T-helper 17 cell (primary cell): ENCODE data around the gene SMCP. TPM values are rescaled to one million over a fixed set of nuclear protein-coding genes. Genes with fewer than 3 reads are reported as not detected.

ENCODE experiments used
- ATAC-seq: fragments of 150-1000 bp; cut with Tn5 transposase; 2 replicates; pipeline ENCODE4 v1.10.0; 2021; ENCODE audit warnings: mild to moderate bottlenecking, moderate library complexity
- DNase-seq, 3 donors: peaks; one replicate each; pipeline versions ENCODE4 v3.0.0 to v3.0.0-alpha.2; 2020 to 2021
- H3K9me3 ChIP-seq: one replicate; pipeline ENCODE4 v1.7.0; 2013; ENCODE audit warnings: low read length, mild to moderate bottlenecking; ENCODE audit not compliant: control insufficient read depth, poor library complexity, severe bottlenecking
- H3K27ac Mint-ChIP-seq: one replicate; pipeline ENCODE4 v1.8.0; 2022; ENCODE audit warnings: mild to moderate bottlenecking, moderate library complexity, mixed read lengths
- H3K27me3 Mint-ChIP-seq: one replicate; pipeline ENCODE4 v1.8.0; 2022; ENCODE audit warnings: mixed read lengths
- H3K36me3 Mint-ChIP-seq: one replicate; pipeline ENCODE4 v1.8.0; 2022; ENCODE audit warnings: low read depth, mixed read lengths
- H3K4me1 Mint-ChIP-seq: one replicate; pipeline ENCODE4 v1.8.0; 2022; ENCODE audit warnings: mild to moderate bottlenecking, mixed read lengths
- H3K4me3 Mint-ChIP-seq: one replicate; pipeline ENCODE4 v1.8.0; 2022; ENCODE audit warnings: mild to moderate bottlenecking, moderate library complexity, mixed read lengths
- total RNA-seq, 4 donors: library from RNA in 2 of 4; stranded (reverse) in 2 of 4; gene quantifications; one replicate each; pipeline ENCODE4 v1.2.3 and lab custom pipeline; 2022 to 2026

SMCP gene, protein sequence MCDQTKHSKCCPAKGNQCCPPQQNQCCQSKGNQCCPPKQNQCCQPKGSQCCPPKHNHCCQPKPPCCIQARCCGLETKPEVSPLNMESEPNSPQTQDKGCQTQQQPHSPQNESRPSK
- total RNA-seq (not detected), total RNA-seq (lab: John Stamatoyannopoulos, UW) (0 reads per million in 2 donors)

- H3K9me3 ChIP-seq = no peaks in the 10 kb centered on the region
- Mint-ChIP-seq H3K4me1 (peaks cover 6% of the 10 kb centered on the region), H3K4me3 (no peak within 1 kb of the TSS), H3K36me3 (no peaks in the 10 kb centered on the region), H3K27ac (no peak within 1 kb of the TSS), H3K27me3 (peaks cover 27% of the 10 kb centered on the region)
- ATAC-seq = no peak
- no peak for DNase-seq
Observed at GRCh38 chr1:152878042-152878441, at the start of gene SMCP. Gene SMCP, plus strand, starts transcription at chr1:152878322. Its CDS starts 6,101 bp downstream, at chr1:152884423.

- no peaks in the 10 kb centered on the region for H3K9me3 ChIP-seq
- no peaks in the 10 kb centered on the region for H3K4me1 Mint-ChIP-seq
- ATAC-seq = no peak
- H3K27me3 Mint-ChIP-seq = peaks cover 20% of the 10 kb centered on the region
- H3K36me3 Mint-ChIP-seq = no peaks in the 10 kb centered on the region
- no peak overlapping the region for H3K4me3 Mint-ChIP-seq
- H3K27ac Mint-ChIP-seq = no peak overlapping the region
- no peak for DNase-seq
Observed at GRCh38 chr1:152836870-152837269, 41.3 kb upstream of the SMCP start.

GRCh38 chr1:152842556-152842955 is 35.6 kb upstream of the SMCP start, which contains the start of gene LCE6A:
Gene LCE6A, plus strand, starts transcription at chr1:152842856. Its CDS starts 665 bp downstream, at chr1:152843521.
- H3K36me3 Mint-ChIP-seq = no peaks in the 10 kb centered on the region
- peaks cover 36% of the 10 kb centered on the region for H3K27me3 Mint-ChIP-seq
- no peaks in the 10 kb centered on the region for H3K4me1 Mint-ChIP-seq
- H3K4me3 Mint-ChIP-seq = no peak within 1 kb of the TSS
- no peak within 1 kb of the TSS for H3K27ac Mint-ChIP-seq
- no peaks in the 10 kb centered on the region for H3K9me3 ChIP-seq
- no peak for ATAC-seq
- no peak for DNase-seq

DNA sequence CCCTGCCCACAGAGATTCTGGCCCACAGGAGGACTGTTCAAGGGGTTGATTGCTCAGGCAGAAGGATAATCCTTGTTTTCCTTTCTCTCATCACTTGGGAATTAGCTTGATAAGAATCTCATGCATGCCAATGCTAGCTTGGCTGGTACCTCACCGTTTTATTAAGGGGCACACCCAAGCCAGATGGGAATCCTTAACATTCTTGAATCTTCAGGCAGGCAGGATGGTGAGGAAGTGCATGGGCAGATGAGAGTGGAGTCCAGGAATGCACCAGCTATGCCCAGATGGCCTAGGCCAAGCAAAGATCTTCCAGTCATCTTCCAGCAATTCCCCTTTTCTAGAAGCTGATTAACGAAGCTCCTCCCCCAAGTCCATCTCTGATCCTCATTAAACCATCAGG is 22.5 kb upstream of the SMCP start:
- H3K4me1 Mint-ChIP-seq = no peaks in the 10 kb centered on the region
- no peak for ATAC-seq
- H3K9me3 ChIP-seq = no peaks in the 10 kb centered on the region
- H3K27me3 Mint-ChIP-seq = peaks cover 27% of the 10 kb centered on the region
- no peak overlapping the region for H3K4me3 Mint-ChIP-seq
- no peak for DNase-seq
- H3K36me3 Mint-ChIP-seq = no peaks in the 10 kb centered on the region
- no peak overlapping the region for H3K27ac Mint-ChIP-seq

- H3K27ac Mint-ChIP-seq = no peak overlapping the region
- H3K27me3 Mint-ChIP-seq = peaks cover 45% of the 10 kb centered on the region
- DNase-seq (no peak), ATAC-seq (no peak)
- H3K4me1 Mint-ChIP-seq = no peaks in the 10 kb centered on the region
- H3K4me3 Mint-ChIP-seq = no peak overlapping the region
- H3K36me3 Mint-ChIP-seq = no peaks in the 10 kb centered on the region
- H3K9me3 ChIP-seq = no peaks in the 10 kb centered on the region
Observed at GRCh38 chr1:152858062-152858461, 20.1 kb upstream of the SMCP start.

- DNase-seq = no peak
- H3K9me3 ChIP-seq = no peaks in the 10 kb centered on the region
- Mint-ChIP-seq H3K27me3 (peaks cover 45% of the 10 kb centered on the region), H3K4me3 (no peak within 1 kb of the TSS), H3K27ac (no peak within 1 kb of the TSS), H3K4me1 (no peaks in the 10 kb centered on the region), H3K36me3 (no peaks in the 10 kb centered on the region)
- ATAC-seq = no peak
Observed at GRCh38 chr1:152859696-152860095, 18.4 kb upstream of the SMCP start, which contains the start of gene LCE7A. Gene LCE7A, plus strand, starts transcription at chr1:152859996. Its CDS starts 702 bp downstream, at chr1:152860698.

GRCh38 chr1:152860129-152860528 is 18.0 kb upstream of the SMCP start:
- peaks cover 45% of the 10 kb centered on the region for H3K27me3 Mint-ChIP-seq
- no peak overlapping the region for H3K27ac Mint-ChIP-seq
- DNase-seq (no peak), ATAC-seq (no peak)
- H3K4me3 Mint-ChIP-seq = no peak overlapping the region
- H3K36me3 Mint-ChIP-seq = no peaks in the 10 kb centered on the region
- no peaks in the 10 kb centered on the region for H3K9me3 ChIP-seq
- H3K4me1 Mint-ChIP-seq = no peaks in the 10 kb centered on the region

GRCh38 chr1:152861374-152861773 is 16.7 kb upstream of the SMCP start:
- Mint-ChIP-seq H3K4me3 (no peak overlapping the region), H3K36me3 (no peaks in the 10 kb centered on the region), H3K27ac (no peak overlapping the region), H3K27me3 (peaks cover 45% of the 10 kb centered on the region), H3K4me1 (no peaks in the 10 kb centered on the region)
- ATAC-seq (no peak), DNase-seq (no peak)
- no peaks in the 10 kb centered on the region for H3K9me3 ChIP-seq

DNA sequence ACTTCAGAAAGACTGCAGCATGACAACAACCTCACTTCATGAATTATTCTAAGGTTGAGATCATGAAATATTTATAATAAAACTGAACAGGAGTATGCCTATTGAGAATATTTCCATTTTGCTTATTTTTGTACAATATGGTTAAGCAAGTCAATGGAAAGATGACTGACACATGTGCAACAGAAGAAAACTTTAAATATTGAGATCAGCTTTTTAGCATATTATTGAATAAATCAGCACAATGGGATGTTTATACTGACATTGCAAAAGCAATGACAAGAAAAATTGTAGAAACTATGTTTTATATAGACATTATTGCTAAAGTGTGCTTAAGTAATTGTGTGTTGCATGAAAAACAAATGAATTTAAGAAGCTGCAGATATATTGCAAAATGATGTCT is 13.7 kb upstream of the SMCP start:
- ATAC-seq (no peak), DNase-seq (no peak)
- peaks cover 26% of the 10 kb centered on the region for H3K27me3 Mint-ChIP-seq
- H3K36me3 Mint-ChIP-seq = no peaks in the 10 kb centered on the region
- H3K4me1 Mint-ChIP-seq = no peaks in the 10 kb centered on the region
- no peaks in the 10 kb centered on the region for H3K9me3 ChIP-seq
- H3K27ac Mint-ChIP-seq = no peak overlapping the region
- no peak overlapping the region for H3K4me3 Mint-ChIP-seq

DNA sequence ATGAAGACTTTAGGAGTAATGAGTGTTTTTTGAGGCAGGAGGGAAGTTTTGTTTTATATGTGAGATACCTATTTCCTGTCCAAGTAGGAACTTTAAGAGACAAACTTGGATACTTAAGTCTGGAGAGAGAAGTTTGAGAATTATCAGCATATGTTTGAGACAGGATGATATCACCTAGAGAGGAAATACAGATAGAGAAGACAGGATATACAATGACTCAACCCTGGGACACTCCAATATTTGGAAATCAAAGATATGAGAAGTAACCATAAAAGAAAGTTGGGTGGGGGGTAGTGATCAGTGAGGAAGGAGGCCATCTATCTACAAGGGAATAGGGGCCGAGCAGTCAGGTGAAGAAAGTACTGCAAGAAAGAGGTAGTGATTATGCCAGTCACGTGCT is 11.8 kb upstream of the SMCP start:
- Mint-ChIP-seq H3K4me3 (no peak overlapping the region), H3K27ac (no peak overlapping the region), H3K36me3 (no peaks in the 10 kb centered on the region), H3K4me1 (peaks cover 2% of the 10 kb centered on the region), H3K27me3 (peaks cover 17% of the 10 kb centered on the region)
- ATAC-seq (no peak), DNase-seq (no peak)
- no peaks in the 10 kb centered on the region for H3K9me3 ChIP-seq

DNA sequence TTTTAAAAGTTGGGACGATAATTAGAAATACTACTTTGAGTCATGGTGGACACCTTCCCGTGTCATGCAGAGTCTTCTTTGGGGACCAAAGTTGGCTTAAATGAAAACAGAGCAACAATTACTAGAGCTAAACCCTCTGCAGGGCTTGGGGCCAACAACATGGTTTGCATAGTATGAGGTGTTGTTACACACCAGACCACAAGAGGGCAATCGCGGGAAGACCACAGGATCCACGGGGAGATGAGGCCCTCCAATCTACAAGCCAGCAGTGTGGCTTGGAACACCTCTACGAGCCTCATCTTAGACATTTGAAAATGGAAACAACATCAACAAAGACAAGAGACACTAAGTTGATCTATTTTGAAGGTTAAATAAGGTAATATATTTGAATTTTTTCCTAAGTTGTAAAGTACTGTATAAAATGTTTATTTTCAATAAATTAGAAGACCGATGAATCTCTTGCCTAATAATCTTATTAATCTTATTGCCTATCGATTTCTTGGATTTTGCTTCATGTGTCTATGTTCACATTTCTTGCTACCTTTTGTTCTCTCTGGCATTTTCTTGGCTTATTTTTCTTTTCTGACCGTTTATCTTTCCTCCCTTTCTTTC is 8.2 kb upstream of the SMCP start:
- H3K27me3 Mint-ChIP-seq = peaks cover 20% of the 10 kb centered on the region
- H3K4me3 Mint-ChIP-seq = no peak overlapping the region
- H3K9me3 ChIP-seq = no peaks in the 10 kb centered on the region
- H3K36me3 Mint-ChIP-seq = no peaks in the 10 kb centered on the region
- peak in 2 of 3 donors; percentile 13 to 29 for DNase-seq
- H3K4me1 Mint-ChIP-seq = peaks cover 2% of the 10 kb centered on the region
- peak; percentile 72 for ATAC-seq
- H3K27ac Mint-ChIP-seq = no peak overlapping the region

DNA sequence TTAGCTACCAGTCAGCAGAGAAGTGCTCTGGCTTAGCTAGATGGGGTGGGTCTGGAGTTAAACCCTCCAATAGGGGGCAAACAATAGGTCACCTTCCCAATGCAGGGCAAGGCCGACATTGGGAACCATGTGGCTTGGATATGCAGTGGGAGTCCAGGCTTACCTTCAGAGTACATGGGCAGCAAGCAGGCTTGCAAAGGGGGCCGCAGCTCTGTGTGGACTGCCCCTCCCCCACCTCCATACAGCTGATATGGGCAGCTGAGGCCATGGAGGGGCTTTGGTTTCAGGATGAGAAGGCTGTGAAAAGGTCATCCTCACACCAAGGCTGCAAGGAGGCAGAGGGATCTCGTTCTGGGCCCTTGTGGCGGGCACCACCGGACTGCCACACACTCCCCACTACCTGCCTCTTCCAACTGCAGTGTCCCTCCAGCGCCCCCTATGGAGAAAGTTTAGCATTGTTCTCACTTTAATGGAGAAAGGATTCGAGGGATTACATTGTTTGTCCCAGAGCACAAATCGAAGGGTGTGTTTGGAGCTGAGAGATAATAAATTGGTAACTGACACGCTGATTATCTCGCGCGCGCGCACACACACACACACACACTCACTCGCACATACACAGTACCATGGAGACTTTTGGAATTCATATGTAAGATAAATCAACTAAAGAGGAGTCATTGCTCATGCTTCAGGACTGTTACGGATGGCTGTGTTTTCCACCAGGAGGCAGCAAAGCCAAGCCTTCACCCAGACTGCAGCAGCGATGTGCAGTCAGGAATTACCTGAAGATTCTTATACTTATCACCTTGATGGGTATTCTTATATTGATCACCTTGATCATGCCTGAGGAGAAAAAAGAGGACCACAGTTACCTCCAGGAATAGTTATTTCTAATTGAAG is 7.0 kb upstream of the SMCP start:
- ATAC-seq (no peak), DNase-seq (no peak)
- Mint-ChIP-seq H3K36me3 (no peaks in the 10 kb centered on the region), H3K27ac (peak overlapping the region; percentile 16), H3K4me3 (no peak overlapping the region), H3K27me3 (peaks cover 29% of the 10 kb centered on the region), H3K4me1 (peaks cover 2% of the 10 kb centered on the region)
- no peaks in the 10 kb centered on the region for H3K9me3 ChIP-seq

- no peak for ATAC-seq
- H3K4me3 Mint-ChIP-seq = no peak overlapping the region
- peaks cover 29% of the 10 kb centered on the region for H3K27me3 Mint-ChIP-seq
- no peaks in the 10 kb centered on the region for H3K36me3 Mint-ChIP-seq
- no peak overlapping the region for H3K27ac Mint-ChIP-seq
- H3K9me3 ChIP-seq = no peaks in the 10 kb centered on the region
- DNase-seq = no peak
- H3K4me1 Mint-ChIP-seq = peaks cover 2% of the 10 kb centered on the region
Observed at GRCh38 chr1:152871731-152872126, 6.4 kb upstream of the SMCP start.
